Measurements from ENCODE around the gene KRTAP4-12. TPM values are rescaled to one million over a fixed set of nuclear protein-coding genes. Genes with fewer than 3 reads are reported as not detected.
"Not testable (repeated sequence)": the region's sequence is repeated elsewhere in the genome, so short reads cannot be mapped to it uniquely, and the experiment has no call there.

The KRTAP4-12 gene
- total and polyA plus RNA-seq, 5 donors = not detected

DNA sequence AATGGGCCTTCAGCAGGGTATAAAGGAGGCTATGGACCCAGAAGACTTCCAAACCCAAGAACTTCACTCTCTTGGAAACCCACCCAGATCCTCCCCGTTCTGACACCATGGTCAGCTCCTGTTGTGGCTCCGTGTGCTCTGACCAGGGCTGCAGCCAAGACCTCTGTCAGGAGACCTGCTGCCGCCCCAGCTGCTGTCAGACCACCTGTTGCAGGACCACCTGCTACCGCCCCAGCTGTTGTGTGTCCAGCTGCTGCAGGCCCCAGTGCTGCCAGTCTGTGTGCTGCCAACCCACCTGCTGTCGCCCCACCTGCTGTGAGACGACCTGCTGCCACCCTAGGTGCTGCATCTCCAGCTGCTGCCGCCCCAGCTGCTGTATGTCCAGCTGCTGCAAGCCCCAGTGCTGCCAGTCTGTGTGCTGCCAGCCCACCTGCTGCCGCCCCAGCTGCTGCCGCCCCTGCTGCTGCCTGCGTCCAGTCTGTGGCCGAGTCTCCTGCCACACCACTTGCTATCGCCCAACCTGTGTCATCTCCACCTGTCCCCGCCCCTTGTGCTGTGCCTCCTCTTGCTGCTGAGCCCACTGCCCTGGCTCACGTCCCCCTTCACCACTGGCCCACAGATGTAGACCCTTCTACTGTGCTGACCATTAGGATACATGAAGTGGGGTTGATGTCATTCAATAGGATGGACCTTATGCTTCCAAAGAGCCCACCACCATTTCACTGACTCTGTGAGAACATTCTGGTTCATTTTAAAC lies 39.7 kb downstream of the KRTAP4-12 start, which contains the start of gene KRTAP4-7:
Gene KRTAP4-7 (plus strand): TSS at position 51 of the 757 bp plus-strand sequence. CDS start 57 bp downstream, at position 108.
- H3K27ac ChIP-seq (ENCODE audit: low read length); H3K27me3 ChIP-seq (ENCODE audit: control insufficient read depth, insufficient read depth); ATAC-seq; H3K9me3 ChIP-seq (ENCODE audit: control insufficient read depth, low read length); DNase-seq; H3K4me3 ChIP-seq (ENCODE audit: low read length); intact Hi-C loops (cut with DNase I); H3K4me1 ChIP-seq (ENCODE audit: control insufficient read depth, insufficient read depth, low read length): not testable (repeated sequence)
- WGBS = 77% methylated on average over 14 of the region's 14 CpGs

DNA sequence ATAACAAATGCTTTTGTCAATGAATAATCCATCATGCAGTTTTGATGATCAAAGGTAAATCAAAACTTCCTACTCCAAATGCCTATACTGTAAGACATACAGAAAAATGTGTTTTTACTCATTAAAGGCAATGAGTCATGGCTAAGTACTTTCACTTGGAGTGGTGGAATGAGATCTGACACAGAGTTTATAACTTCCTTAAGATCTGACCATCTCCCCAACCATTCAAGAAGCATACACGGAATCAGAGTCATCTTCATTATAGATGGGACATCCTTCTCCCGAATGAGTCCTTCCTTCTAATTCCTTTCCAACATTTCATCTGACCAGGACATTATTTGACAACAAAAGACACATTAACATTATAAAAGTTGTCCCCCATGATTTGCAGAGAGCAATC lies 40.6 kb downstream of the KRTAP4-12 start:
- H3K27me3 ChIP-seq (ENCODE audit: control insufficient read depth, insufficient read depth); intact Hi-C loops (cut with DNase I); H3K27ac ChIP-seq (ENCODE audit: low read length); DNase-seq; H3K4me3 ChIP-seq (ENCODE audit: low read length); H3K9me3 ChIP-seq (ENCODE audit: control insufficient read depth, low read length); H3K4me1 ChIP-seq (ENCODE audit: control insufficient read depth, insufficient read depth, low read length); ATAC-seq: not testable (repeated sequence)
- WGBS = 72% methylated on average over 2 of the region's 2 CpGs

DNA sequence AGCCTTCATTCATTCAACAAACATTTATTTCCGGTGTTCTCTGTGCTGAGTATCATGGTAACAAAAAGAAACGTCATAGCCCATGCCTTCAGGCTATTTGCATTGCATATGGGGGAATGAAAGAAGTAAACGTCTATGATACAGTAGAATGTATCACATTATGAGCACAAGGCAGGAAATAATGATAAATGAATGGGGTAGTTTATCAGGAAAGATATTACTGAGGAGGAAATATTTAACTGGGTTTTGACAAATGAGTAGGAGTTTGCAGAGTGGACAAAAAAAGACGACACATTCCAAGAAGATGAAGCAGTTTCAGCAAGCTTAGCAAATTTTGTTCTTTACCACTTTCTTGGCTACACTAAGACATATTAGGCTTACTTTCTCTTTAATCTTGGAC lies 41.4 kb downstream of the KRTAP4-12 start:
- Histone ChIP-seq H3K9me3 (ENCODE audit: control insufficient read depth, low read length) (no peaks in the 10 kb centered on the region), H3K4me1 (ENCODE audit: control insufficient read depth, insufficient read depth, low read length) (no peaks in the 10 kb centered on the region), H3K27ac (ENCODE audit: low read length) (no peak overlapping the region), H3K27me3 (ENCODE audit: control insufficient read depth, insufficient read depth) (no peaks in the 10 kb centered on the region), H3K4me3 (ENCODE audit: low read length) (no peak overlapping the region)
- DNase-seq = no peak
- intact Hi-C loops (cut with DNase I) = no loop called here
- WGBS = 56% methylated on average over 4 of the region's 4 CpGs
- ATAC-seq = no peak

DNA sequence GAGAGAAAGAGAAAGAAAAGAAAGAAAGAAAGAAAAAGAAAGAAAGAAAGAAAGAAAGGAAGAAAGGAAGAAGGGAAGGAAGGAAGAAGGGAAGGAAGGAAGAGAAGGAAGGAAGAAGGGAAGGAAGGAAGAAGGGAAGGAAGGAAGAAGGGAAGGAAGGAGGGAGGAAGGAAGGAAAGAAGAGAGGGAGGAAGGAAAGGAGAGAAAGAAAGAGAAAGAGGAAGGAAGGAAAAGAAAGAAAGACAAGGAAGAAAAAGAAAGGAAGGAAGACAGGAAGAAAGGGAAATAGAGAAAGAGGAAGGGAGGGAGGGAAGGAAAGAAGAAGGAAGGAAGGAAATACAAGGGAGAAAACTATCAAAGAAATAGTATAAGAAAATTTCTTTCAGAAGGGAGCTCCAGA lies 47.2 kb downstream of the KRTAP4-12 start:
- no peaks in the 10 kb centered on the region for H3K9me3 ChIP-seq (ENCODE audit: control insufficient read depth, low read length)
- no peaks in the 10 kb centered on the region for H3K27me3 ChIP-seq (ENCODE audit: control insufficient read depth, insufficient read depth)
- no peaks in the 10 kb centered on the region for H3K4me1 ChIP-seq (ENCODE audit: control insufficient read depth, insufficient read depth, low read length)
- DNase-seq = no peak
- no peak overlapping the region for H3K4me3 ChIP-seq (ENCODE audit: low read length)
- ATAC-seq = no peak
- no peak overlapping the region for H3K27ac ChIP-seq (ENCODE audit: low read length)
- intact Hi-C loops (cut with DNase I) = no loop called here

DNA sequence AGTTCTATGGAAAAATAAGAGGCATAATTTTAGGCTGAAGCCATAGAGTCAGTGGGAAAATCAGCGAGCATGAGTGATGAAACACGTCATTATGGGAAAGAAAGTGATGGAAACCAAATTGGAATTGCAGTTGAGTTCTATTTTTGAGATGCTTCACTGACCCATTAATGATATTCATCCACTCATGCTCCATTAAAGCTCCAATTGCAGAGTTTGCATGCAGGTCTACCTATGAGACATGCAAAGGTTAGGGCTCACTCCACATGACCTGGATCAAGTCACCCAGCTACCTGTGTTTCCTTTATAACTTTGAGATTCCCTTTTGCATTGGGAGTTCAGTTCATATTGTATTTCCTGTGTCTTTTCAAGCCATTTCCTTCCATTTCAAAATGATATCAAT lies 50.3 kb downstream of the KRTAP4-12 start:
- no peak for ATAC-seq
- Histone ChIP-seq H3K4me3 (ENCODE audit: low read length) (no peak overlapping the region), H3K4me1 (ENCODE audit: control insufficient read depth, insufficient read depth, low read length) (no peaks in the 10 kb centered on the region), H3K27me3 (ENCODE audit: control insufficient read depth, insufficient read depth) (no peaks in the 10 kb centered on the region), H3K27ac (ENCODE audit: low read length) (no peak overlapping the region), H3K9me3 (ENCODE audit: control insufficient read depth, low read length) (no peaks in the 10 kb centered on the region)
- intact Hi-C loops (cut with DNase I) = no loop called here
- no peak for DNase-seq
- WGBS = 86% methylated on average over 2 of the region's 2 CpGs

Other genes with a start within 250 kb of the KRTAP4-12 start
Only the 30 nearest of the 39 such genes appear.
- gene KRT40, start 139.9 kb downstream of the KRTAP4-12 start, total RNA-seq = not detected
- gene KRT40, start 139.9 kb downstream of the KRTAP4-12 start, polyA plus RNA-seq = not detected
- not detected for gene KRTAP3-3, start 130.0 kb downstream of the KRTAP4-12 start, total RNA-seq
- not detected for gene KRTAP3-3, start 130.0 kb downstream of the KRTAP4-12 start, polyA plus RNA-seq
- not detected for gene KRTAP3-2, start 124.3 kb downstream of the KRTAP4-12 start, total RNA-seq
- not detected for gene KRTAP3-2, start 124.3 kb downstream of the KRTAP4-12 start, polyA plus RNA-seq
- not detected for gene KRTAP3-1, start 115.1 kb downstream of the KRTAP4-12 start, total RNA-seq
- gene KRTAP3-1, start 115.1 kb downstream of the KRTAP4-12 start, polyA plus RNA-seq = not detected
- gene KRTAP1-5, start 97.0 kb downstream of the KRTAP4-12 start, total RNA-seq = not detected
- not detected for gene KRTAP1-5, start 97.0 kb downstream of the KRTAP4-12 start, polyA plus RNA-seq
- gene KRTAP1-4, start 94.0 kb downstream of the KRTAP4-12 start, total RNA-seq = not detected
- not detected for gene KRTAP1-4, start 94.0 kb downstream of the KRTAP4-12 start, polyA plus RNA-seq
- not detected for gene KRTAP1-3, start 89.3 kb downstream of the KRTAP4-12 start, total RNA-seq
- not detected for gene KRTAP1-3, start 89.3 kb downstream of the KRTAP4-12 start, polyA plus RNA-seq
- not detected for gene KRTAP1-1, start 82.7 kb downstream of the KRTAP4-12 start, total RNA-seq
- not detected for gene KRTAP1-1, start 82.7 kb downstream of the KRTAP4-12 start, polyA plus RNA-seq
- not detected for gene KRTAP2-1, start 76.9 kb downstream of the KRTAP4-12 start, total RNA-seq
- not detected for gene KRTAP2-1, start 76.9 kb downstream of the KRTAP4-12 start, polyA plus RNA-seq
- gene KRTAP2-2, start 69.0 kb downstream of the KRTAP4-12 start, total RNA-seq = not detected
- not detected for gene KRTAP2-2, start 69.0 kb downstream of the KRTAP4-12 start, polyA plus RNA-seq
- gene KRTAP2-3, start 64.1 kb downstream of the KRTAP4-12 start, total RNA-seq = not detected
- not detected for gene KRTAP2-3, start 64.1 kb downstream of the KRTAP4-12 start, polyA plus RNA-seq
- not detected for gene KRTAP2-4, start 58.3 kb downstream of the KRTAP4-12 start, total RNA-seq
- gene KRTAP2-4, start 58.3 kb downstream of the KRTAP4-12 start, polyA plus RNA-seq = not detected
- gene KRTAP4-7, start 40.0 kb downstream of the KRTAP4-12 start, total RNA-seq = not detected
- gene KRTAP4-7, start 40.0 kb downstream of the KRTAP4-12 start, polyA plus RNA-seq = not detected
- not detected for gene KRTAP4-8, start 26.0 kb downstream of the KRTAP4-12 start, total RNA-seq
- gene KRTAP4-8, start 26.0 kb downstream of the KRTAP4-12 start, polyA plus RNA-seq = not detected
- gene KRTAP4-16, start 22.0 kb downstream of the KRTAP4-12 start, total RNA-seq = not detected
- not detected for gene KRTAP4-16, start 22.0 kb downstream of the KRTAP4-12 start, polyA plus RNA-seq
- gene KRTAP4-9, start 18.8 kb downstream of the KRTAP4-12 start, total RNA-seq = not detected
- not detected for gene KRTAP4-9, start 18.8 kb downstream of the KRTAP4-12 start, polyA plus RNA-seq
- not detected for gene KRTAP4-11, start 5.8 kb downstream of the KRTAP4-12 start, total RNA-seq
- gene KRTAP4-11, start 5.8 kb downstream of the KRTAP4-12 start, polyA plus RNA-seq = not detected
- gene KRTAP4-6, start 16.4 kb upstream of the KRTAP4-12 start, total RNA-seq = not detected
- not detected for gene KRTAP4-6, start 16.4 kb upstream of the KRTAP4-12 start, polyA plus RNA-seq
- gene KRTAP4-5, start 25.6 kb upstream of the KRTAP4-12 start, total RNA-seq = not detected
- gene KRTAP4-5, start 25.6 kb upstream of the KRTAP4-12 start, polyA plus RNA-seq = not detected
- not detected for gene KRTAP4-4, start 36.6 kb upstream of the KRTAP4-12 start, total RNA-seq
- gene KRTAP4-4, start 36.6 kb upstream of the KRTAP4-12 start, polyA plus RNA-seq = not detected
- gene KRTAP4-3, start 44.0 kb upstream of the KRTAP4-12 start, total RNA-seq = not detected
- not detected for gene KRTAP4-3, start 44.0 kb upstream of the KRTAP4-12 start, polyA plus RNA-seq
- not detected for gene KRTAP4-2, start 54.0 kb upstream of the KRTAP4-12 start, total RNA-seq
- gene KRTAP4-2, start 54.0 kb upstream of the KRTAP4-12 start, polyA plus RNA-seq = not detected
- gene KRTAP4-1, start 60.7 kb upstream of the KRTAP4-12 start, total RNA-seq = not detected
- not detected for gene KRTAP4-1, start 60.7 kb upstream of the KRTAP4-12 start, polyA plus RNA-seq
- gene KRTAP9-1, start 65.7 kb upstream of the KRTAP4-12 start, total RNA-seq = not detected
- gene KRTAP9-1, start 65.7 kb upstream of the KRTAP4-12 start, polyA plus RNA-seq = not detected
- gene KRTAP9-2, start 102.5 kb upstream of the KRTAP4-12 start, total RNA-seq = not detected
- gene KRTAP9-2, start 102.5 kb upstream of the KRTAP4-12 start, polyA plus RNA-seq = not detected
- gene KRTAP9-3, start 108.3 kb upstream of the KRTAP4-12 start, total RNA-seq = not detected
- not detected for gene KRTAP9-3, start 108.3 kb upstream of the KRTAP4-12 start, polyA plus RNA-seq
- not detected for gene KRTAP9-8, start 113.8 kb upstream of the KRTAP4-12 start, total RNA-seq
- gene KRTAP9-8, start 113.8 kb upstream of the KRTAP4-12 start, polyA plus RNA-seq = not detected
- not detected for gene KRTAP9-4, start 125.5 kb upstream of the KRTAP4-12 start, total RNA-seq
- gene KRTAP9-4, start 125.5 kb upstream of the KRTAP4-12 start, polyA plus RNA-seq = not detected
- gene KRTAP9-9, start 131.2 kb upstream of the KRTAP4-12 start, total RNA-seq = not detected
- not detected for gene KRTAP9-9, start 131.2 kb upstream of the KRTAP4-12 start, polyA plus RNA-seq
- gene KRTAP9-6, start 141.2 kb upstream of the KRTAP4-12 start, total RNA-seq = not detected
- not detected for gene KRTAP9-6, start 141.2 kb upstream of the KRTAP4-12 start, polyA plus RNA-seq

All from right cardiac atrium (tissue), 5 donors.